HTR-8/SVneo (cell line): ENCODE results near the gene CREBRF.
A peak's percentile ranks its signal among the peaks of the same experiment; 100 is the strongest.
"Not testable (repeated sequence)": the region's sequence is repeated elsewhere in the genome, so short reads cannot be mapped to it uniquely, and the experiment has no call there.

Experiments used
- DNase-seq: peaks from one replicate; pipeline ENCODE4 v3.0.0; 2011; ENCODE audit warnings: low spot score, mixed read lengths; ENCODE audit not compliant: insufficient read length
- FAIRE-seq: peaks from 2 replicates; lab custom pipeline; 2011; peaks lifted over from hg19 to GRCh38; lab: Jason Lieb, UNC

The CREBRF gene

DNA sequence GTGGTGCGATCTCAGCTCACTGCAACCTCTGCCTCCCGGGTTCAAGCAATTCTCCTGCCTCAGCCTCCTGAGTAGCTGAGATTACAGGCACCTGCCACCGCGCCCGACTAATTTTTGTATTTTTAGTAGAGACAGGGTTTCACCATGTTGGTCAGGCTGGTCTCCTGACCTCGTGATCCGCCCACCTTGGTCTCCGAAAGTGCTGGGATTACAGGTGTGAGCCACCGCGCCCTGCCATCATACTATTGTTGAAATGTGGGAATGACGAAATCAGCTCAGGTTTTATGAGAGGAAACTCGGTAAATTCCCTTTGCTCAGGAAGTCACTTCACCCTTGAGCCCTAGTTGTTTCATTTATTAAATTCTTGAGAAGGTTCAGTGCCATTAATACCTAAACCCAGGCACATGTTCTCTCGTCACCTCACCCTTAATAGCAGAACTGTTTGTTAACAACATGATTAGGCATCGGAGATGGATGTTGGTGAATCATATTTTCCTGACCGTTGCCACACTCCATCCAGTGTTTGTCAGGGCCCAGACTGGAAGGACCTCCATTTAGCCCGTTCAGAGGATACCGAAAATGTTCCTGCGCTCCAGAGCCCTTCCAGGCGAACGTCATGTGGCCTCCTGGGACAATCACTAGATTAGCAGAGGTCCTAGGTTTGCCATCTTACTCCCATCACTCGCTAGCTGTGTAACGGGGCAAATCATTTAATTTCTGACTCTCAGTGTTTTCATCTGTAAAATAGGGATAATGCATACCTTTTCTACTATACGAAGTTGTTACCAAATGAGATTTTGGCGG is 20.0 kb upstream of the CREBRF start:
- no peak for FAIRE-seq
- no peak for DNase-seq

DNA sequence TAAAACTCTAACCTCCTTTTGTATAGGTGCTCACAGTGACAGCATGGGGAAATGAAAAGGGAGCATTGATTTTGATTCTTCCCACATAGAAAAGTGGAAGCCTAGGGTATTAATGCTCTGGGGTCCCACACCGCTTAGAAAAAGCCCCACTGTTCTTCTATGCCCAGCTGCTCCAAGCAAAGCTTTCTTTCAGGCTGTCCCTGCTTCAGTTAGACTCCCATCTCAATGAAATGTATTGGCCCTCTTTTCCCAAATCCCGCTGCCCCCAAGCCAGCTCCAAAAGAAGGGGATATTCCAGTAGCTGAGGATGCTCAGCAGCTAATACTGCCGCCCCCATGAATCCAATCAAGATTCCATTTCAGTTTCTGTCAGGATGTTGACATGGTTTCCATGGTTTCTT is 17.0 kb upstream of the CREBRF start:
- no peak for FAIRE-seq
- no peak for DNase-seq

DNA sequence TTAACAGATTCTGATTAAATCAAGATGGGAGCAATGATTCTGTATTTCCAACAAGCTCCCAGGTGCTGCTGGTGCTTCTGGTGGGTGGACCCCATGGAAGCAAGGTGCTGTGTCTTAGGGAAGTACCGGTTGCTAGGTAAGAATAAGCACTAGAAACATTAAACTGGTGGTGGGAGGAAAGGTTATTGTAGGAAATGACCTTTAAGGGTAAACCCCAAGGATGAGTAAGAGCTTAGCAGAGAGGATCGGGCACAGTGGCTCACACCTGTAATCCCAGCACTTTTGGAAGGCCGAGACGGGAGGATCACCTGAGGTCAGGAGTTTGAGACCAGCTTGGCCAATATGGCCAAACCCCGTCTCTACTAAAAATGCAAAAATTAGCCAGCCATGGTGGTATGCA is 16.2 kb upstream of the CREBRF start:
- DNase-seq (no peak), FAIRE-seq (no peak)

DNA sequence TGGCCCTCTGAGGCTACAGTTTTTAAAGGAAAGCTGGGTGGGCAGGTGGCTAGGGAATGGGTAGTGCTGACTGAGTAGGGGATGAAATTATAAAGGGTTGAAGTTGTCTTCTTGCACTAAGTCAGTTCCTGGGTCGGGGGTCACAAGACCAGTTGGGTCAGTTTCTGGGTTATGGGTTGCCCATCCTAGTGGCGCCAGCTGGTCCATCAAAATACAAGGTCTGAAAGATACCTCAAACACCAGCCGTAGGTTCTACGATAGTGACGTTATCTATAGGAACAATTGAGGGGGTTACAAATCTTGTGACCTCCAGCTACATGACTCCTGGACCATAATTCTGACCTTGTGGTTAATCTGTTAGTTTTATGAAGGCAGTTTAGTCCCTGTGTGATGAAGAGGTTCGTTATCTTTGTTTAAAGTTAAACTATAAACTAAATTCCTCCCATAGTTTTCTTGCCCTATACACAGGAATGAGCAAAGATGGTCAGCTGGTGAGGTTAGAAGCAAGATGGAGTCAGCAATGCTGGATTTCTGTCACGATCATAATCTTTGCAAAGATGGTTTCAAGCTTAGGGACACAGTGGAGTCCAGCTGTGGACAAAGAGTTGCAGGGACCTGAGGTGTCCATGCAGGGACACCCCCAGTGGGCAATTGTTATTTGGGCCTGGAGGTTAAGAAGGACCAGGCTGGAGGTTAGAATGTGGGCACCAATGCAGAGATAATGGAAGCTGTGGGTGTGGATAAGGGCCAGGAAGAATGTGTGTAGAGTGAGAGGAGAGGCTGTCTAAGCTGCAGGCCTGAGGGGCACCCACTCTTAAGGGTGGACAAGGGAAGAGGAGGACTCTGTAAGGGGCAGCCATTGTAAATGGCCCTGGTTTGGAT is 14.0 kb upstream of the CREBRF start:
- DNase-seq (no peak), FAIRE-seq (no peak)

DNA sequence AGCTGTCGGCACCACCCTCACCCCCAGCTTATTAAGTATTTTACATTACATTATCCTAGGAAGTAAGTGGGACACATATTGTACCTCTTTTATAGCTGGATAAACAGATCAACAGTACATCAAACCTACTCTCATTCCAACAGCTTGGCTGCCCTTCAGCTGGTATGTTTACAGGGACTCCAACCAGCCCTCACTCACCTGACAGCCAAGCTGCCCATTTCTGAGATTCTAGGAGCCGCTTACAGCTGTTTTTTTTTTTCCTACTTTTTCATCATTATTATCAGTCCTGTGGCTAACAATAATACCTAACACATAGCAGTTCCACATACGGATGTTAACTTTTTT is 13.4 kb upstream of the CREBRF start:
- no peak for FAIRE-seq

DNA sequence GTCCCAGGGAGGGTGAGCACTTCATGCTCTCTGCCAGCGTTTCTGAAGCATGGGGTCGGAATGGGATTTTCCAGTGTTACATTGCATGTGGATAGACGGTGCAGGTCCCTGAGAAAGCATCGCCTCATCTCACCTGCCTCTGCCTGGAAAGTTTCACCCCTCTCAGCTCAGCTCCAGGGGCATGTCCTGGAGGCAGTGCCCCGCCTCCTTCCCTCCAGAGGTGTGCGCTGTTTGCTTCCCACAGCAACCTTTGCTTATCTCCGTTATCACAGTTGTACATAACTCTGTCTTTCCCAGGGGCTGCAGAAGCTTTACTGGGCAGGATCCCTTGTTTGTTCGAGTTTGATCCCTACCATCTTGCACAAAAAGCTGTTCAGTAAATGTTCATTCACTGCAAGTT is 10.7 kb upstream of the CREBRF start:
- FAIRE-seq (no peak), DNase-seq (no peak)

More for the DNA sequence above, 13.4 kb upstream of the CREBRF start:
- DNase-seq: no peak

DNA sequence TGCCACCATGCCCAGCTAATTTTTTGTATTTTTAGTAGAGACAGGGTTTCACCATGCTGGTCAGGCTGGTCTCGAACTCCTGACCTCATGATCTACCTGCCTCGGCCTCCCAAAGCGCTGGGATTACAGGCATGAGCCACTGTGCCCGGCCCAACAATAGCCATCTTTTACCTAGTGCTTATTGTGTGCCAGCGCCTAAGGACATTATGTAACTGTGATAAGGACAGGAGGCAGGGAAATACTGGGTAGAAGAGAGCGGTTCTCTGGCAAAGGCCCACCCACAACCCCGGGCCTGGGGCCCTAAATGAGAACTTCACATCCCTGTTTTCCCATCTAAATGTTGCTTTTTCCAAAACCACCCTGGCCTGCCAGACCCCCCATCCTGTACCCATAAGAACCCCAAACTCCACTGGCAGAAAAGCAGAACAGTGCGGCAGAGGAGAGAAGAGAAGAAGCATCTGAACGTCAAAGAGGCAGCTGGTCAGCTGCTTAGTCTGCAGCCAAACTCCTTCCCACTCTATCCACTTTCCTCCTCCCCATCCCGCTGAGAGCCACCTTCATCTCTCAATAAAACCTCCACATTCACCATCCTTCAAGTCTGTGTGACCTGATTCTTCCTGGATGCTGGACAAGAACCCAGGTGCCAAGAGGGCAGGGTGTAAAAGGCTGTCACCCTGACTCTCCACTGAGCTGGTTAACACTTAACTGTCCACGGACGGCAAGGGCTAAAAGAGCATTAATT is 8.9 kb upstream of the CREBRF start:
- FAIRE-seq, DNase-seq: not testable (repeated sequence)

DNA sequence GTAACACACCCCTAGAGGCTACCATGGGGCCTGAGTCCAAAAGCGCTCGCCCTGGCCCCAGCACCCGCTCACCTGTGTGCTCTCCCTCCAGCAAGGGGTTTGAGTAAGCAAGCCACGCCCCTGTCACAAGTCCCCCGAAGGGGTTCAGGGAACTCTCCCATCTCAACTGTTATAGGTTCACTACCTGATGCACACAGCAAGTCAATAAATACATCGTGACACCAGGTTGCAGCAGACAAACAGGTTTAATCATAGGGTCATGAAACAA is 8.4 kb upstream of the CREBRF start:
- DNase-seq (no peak), FAIRE-seq (no peak)

DNA sequence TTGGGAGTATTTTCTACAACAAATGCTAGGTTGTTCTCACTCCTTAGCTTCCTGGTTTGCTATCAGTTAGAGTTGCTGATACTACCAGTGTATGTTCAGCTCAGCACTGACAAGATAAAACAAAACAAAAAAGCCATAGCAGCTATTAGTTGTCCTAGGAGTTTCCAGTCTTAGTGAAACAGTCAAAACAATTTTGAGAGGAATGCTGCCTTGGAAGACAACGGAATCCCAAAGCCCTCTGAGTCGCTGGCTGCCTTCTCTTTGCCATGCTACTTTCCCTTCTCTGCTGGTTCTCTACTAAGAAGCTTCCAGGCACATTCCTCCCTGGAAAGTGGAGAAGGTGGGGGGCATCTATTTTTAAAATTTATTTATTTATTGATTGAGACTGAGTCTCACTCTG is 5.4 kb upstream of the CREBRF start:
- DNase-seq (no peak), FAIRE-seq (no peak)

DNA sequence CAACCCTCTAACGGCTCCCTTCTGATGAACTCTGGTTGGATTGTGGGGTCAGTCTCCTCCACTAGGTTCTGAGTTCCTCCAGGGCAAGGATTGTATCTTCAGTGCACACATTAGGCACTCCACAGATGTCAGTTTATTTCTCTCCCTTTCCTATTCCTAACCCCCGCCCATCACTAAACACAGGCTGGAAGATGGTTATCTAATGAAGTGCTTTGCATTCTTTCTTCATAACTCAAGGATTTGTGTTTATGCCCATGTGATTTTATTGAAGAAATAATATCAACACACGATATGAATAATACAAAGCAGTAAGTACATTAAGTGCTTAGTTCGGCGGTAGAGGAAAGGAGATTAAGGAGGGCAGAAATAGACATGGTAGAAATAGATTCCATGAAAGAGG is 4.4 kb upstream of the CREBRF start:
- peak; percentile 56 for DNase-seq
- no peak for FAIRE-seq

DNA sequence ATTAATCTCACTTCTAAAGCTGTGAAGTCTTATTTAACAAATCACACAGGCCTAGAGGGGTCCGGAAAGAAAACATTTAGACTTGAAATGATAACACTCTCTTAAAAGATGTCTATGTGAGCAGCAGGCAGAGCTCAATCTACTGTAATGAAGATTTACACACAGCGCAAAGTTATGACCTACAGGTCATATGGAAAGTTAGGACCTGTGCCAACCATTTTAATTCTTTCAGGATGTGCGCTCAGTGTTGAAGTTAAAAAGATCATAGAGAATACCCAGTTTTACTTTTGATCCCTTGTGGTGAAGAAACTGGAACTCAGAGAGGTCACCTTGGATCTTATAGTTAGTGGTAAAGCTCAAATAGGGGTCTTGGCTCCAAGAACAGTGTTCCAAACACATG is 3.1 kb upstream of the CREBRF start:
- FAIRE-seq: no peak
- no peak for DNase-seq

DNA sequence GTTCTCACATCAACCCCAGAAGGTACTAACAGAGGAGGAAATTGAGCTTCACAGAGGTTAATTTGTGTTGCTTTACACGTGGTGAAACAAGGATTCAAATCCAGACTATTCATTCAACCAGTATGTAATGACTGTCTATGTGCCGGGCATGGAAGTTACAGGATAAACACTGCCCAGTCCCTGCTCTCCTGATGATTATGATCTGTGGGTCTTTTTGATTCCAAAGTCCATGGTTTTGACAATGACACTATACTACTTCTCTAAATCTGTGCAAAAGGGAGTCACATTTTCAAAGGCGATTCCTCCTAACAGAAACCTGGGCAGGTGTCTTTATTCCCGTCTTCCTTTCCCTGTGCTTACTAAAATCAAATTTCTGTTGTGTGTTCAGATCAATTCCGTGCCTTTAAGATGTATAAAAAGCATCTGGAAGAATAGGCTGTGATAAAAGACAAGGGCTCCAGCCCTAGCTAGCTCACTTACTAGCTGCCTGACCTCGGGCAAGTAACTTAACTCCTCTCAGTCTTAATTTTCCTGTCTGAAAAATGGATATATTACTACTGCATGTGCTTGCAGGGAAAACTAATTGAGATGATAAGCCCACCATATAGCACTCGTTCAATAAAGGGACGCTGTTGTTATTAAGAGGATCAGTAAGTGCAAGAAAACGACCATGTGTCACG is 970 bp upstream of the CREBRF start:
- no peak for FAIRE-seq
- DNase-seq: no peak

DNA sequence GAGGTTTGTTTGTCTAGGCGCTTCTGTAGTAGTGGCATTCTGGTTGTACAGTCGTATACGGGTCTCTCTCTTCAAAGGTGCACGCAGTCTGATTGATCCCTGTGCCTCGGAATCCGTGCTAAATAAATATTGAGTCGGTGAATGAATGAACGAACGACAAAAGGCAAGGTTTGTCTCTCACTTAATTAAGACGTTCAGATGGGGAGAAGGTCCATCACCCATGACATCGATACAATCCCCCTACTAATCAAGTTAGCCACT is 500 bp upstream of the CREBRF start:
- FAIRE-seq: no peak
- no peak for DNase-seq

DNA sequence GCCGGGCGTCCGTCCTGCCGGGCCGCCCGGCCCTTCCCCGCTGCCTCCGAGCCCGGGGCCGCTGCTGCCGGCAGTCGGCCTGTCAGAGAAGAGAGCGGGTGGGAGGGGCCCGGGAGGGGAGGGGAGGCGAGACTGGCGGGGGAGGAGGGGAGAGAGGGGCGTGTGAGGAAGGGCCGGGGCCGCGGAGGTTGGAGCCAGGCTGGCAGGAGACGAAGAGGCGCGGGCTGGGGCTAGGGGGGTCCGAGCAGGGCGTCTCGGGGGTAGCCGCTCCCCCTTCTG is 570 bp downstream of the CREBRF start:
- FAIRE-seq (no peak), DNase-seq (peak; percentile 63)

DNA sequence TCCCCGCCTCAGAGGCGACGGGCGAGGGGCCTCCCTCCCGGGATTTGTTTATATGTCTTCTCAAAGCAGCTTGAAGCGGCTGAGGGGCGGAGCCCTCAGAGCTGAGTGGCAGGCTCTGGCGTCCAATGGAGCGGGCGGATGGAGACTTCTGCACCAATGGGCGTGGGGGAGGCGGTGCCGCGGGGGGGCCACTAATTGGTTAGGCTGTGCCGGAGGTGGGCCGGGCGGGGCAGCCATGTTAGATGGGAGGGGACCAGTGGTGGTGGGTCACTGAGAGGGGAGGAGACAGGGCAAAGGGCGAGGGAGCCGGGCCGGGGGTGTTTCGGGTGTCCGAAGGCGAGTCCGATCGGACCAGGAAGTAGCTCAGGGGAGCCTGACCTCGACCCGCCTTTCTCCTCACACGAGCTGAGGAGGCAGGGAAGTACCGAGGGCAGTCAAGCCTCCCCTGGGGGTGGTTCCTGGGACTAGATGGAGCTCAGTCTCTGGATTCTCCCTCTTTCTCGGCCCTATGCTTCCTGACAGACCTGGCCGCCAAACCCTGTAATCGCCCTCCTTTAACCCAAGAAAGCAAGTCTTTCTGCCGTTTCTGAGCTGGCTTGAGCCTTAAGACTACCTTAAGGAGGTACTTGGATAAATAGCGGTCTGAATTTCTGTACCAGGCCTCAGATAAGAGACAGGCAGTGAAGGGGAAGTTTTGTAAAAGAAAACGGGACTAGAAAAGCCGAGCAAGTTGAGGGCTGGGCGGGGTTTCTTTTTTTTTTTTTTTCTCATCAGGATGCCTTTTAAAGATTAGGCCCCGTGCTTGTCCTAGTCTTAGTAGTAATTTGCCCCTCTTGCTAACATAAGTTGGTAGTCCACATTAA is 1.1 kb downstream of the CREBRF start:
- DNase-seq: peak; percentile 98
- peak; percentile 33 for FAIRE-seq

DNA sequence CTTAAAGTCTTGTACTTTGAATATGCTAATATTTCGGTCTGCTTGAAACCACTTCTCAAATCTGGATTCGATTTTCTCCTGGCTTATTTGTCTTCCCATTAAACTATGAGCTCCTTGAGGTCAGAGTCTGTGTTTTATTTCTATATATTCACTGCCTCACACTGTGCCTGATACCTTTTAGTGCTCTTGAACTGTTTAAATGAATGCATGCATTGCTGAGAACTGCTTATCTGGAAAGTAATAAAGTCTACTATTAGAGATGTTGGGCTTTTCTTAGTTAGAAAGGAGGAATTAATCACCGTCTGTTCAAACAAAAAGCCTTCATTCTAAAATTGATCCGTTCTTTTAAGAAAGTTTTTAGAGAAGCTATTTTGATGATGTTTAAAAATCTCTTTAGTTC is 6.0 kb downstream of the CREBRF start:
- FAIRE-seq (no peak), DNase-seq (no peak)

DNA sequence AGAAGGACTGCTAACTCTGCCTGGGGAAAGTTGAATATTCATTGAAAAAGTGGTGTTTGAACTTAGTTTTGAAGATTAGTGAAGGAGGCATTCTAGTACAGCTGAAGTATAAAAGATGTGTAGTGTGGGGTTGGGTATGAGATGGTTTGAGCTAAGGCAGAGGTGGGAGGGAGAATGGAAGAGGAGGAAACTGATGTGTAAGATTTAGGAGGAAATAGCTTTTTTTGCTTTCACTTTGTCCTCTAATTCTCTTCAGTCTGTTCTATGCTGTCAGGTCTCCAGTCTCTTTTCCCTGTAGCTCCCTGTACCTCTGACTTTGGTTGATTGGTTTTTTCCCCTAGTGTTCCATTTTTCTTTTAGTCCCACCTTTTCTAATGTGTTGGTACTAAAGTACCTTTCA is 9.0 kb downstream of the CREBRF start:
- no peak for DNase-seq
- FAIRE-seq: no peak

DNA sequence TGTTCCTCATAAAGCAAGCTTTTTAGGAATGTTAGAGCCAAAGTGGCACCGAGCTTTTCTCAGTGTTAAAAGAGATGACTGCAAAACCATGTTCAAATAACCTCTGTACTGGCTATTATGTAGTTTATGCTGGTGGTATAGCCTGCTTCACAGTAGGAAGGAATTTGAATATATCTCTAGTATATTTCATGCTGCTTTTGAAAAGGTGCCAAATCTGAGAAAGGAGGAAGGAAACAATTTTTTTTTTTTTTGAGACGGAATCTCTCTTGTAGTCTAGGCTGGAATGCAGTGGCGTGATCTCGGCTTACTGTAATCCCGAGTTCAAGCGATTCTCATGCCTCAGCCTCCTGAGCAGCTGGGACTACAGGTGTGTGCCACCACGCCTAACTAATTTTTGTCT is 13.5 kb downstream of the CREBRF start:
- no peak for FAIRE-seq
- DNase-seq: no peak

DNA sequence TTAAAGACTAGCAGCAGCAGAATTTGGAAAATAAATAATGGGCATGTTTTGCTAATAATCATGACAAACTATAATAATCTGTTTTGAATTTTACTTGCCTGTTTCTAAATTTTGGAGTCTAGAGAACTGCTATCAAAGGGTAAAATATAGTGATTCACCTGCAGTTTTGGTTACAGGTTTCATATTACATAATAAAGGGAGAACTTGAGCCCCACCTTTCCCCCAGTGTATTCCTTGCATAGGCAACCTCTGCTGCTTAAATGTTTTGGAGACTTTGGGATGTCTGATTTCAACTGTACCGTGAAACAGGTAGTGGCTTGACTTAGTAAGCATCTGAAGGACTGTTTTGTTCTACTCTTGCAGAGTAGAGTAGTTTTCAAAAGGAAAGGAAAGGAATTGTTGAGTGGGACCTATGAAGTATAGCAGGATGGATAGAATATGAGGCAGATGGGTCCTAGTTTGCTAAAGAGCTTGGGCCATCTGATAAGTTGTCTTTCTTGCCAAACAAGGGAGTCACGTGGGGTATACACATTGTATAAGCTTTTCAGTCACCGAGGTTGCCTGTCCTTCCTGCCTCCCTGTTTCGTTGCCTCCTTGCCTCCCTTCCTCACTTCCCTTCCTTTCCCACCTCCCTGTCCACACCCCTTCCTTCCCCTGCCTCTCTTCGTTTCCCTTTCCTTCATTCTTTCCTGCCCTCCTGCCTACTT is 19.1 kb downstream of the CREBRF start:
- FAIRE-seq (no peak), DNase-seq (no peak)

DNA sequence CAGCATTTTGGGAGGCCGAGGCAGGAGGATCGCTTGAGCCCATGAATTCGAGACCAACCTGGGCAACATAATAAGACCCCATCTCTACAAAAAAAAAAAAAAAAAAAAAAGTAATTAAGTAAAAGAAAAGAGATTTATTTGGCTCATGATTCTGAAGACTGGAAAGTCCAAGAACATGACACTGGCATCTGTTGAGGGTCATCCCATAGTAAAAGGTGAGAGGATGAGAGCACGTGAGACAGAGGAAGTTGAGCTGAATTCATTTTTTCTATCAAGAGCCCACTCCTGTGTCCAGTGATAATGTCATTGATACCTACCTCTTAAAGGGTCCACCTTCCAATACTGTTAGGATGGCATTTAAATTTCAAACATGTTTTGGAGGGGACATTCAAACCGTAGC is 19.8 kb downstream of the CREBRF start:
- FAIRE-seq (no peak), DNase-seq (no peak)
